ENCODE results near the gene CP.

Gene CP

DNA sequence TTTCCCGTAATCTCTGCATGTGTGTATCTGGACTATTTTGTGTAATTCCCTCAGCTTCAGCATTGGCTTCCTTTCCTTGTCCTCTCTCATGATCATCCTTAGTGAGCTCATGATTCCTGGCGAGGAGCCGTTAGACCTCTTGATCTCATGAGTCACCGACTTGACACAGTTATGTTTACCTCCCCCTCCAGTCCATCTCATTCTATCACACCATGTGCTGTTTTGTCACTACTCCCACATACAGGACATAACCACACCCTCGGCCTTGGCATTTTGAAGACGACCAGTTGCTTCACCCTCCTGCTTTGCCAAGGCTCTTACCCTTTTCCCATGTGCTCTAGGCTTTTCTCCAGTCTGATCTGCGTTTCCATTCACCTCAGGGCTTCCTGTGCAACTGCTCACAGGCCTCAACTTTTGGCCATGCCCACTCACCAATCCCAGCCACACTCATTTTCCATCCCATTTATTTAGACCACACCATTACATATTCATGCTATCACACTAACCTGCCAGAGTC lies 41.5 kb downstream of the CP start:
- DNase-seq, result peak; percentile 70

DNA sequence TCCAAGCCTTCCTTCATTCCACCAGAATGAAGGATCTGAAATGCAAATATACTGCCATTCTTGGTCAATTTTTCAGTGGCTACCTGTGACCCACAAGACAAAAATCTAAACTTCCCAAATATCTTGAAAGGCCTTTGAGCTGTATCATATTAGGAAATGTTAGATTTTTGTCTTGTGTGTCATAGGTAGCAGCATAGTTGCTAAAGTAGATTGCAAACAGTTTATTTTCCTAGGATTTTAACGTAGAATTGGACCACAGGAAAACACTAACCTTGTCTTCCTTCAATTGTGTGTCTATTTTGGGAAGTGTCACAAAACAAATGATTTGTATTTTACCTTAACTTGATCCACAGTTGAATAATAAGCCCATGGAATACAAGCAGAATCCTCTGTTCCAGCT lies 42.4 kb downstream of the CP start:
- no peak for DNase-seq

DNA sequence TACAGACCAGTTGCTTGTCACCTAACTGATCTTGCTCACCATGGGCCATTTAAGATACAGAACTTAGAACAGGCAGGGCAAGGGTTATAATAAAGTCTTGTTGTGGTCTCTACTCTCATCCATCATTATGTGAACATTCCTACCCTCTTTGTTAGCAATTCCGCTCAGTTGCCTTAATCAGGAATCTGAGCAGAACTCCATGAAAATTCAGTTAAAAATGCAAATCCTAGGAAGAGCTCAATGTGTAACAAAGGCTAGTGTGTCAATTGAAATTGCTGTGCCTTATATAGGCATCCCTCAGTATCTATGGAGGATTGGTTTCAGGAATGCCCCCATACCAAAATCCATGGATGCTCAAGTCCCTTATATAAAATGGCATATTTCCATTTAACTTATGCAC lies 44.5 kb downstream of the CP start:
- DNase-seq, result no peak

DNA sequence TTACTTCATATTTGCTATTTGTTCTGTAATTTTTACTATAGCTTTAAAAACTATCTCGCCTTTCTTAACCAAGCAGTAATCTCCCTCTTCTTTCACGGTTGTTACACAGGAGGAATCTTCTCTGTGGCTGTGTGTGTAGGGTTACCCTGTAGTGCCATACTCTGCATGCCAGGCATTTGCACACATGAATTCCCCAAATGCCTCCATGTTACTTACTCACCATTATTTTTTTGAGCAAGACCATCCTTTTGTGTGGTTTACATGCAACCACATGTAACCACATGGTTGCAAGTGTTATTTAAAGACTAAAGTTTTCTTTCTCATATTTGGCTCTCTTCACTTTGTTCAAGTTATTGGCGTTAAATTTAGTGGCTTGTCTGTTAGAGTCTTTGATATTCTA lies 46.7 kb downstream of the CP start:
- no peak for DNase-seq

DNA sequence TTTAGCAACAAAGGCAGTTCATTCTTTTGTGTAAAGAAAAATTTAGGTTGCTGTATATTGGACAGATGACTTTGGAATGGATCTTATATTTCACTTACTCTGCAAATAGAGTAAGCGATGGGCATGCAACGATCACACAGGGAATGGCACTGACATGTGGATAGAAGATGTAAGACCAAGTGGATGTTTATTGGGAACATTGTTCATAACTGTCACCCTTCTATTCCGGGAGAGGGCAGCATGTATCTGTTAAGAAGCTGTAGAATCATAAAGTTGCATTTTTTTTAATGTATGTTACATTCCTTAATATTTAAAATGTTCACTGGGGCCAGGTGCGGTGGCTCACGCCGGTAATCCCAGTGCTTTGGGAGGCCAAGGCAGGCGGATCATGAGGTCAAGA lies 51.0 kb downstream of the CP start:
- DNase-seq, result no peak

DNA sequence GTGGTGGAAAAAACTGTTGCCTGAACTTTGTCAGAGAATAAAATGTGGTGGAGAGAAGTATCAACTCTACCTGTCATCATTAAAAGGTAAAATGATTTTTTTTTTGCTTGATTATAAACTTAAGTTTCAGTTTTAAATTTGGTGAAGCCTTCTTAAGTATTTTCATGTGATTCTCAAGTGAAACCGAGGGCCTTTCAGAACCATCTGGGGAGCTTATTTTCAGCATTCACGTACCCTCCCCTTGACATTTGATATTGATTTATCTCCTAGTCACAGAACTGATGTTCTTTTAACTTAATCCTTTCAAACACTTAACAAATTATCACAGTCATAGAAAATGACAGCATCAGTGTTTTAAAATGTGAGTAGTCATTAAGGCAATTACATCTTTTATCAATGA lies 53.7 kb downstream of the CP start:
- DNase-seq, result no peak

DNA sequence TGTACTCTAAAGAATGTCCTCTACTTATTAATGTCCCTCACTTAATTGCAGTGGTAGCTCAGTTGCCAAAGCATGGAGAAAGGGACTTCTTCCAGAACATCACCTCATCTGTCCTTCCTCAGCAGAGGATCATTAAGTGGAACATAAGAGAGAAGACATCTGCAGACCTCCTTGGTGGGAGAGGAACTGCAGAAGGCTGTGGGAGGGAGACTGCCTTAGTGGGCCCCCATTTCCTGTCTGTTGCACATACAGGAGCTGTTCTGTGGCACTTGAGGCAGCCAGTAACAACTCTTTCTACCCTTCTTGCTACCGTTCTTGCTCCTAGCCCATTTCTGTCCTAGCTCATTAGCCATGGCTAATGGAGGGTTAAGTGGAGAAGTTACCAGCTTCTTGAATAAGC lies 58.6 kb downstream of the CP start:
- no peak for DNase-seq

DNA sequence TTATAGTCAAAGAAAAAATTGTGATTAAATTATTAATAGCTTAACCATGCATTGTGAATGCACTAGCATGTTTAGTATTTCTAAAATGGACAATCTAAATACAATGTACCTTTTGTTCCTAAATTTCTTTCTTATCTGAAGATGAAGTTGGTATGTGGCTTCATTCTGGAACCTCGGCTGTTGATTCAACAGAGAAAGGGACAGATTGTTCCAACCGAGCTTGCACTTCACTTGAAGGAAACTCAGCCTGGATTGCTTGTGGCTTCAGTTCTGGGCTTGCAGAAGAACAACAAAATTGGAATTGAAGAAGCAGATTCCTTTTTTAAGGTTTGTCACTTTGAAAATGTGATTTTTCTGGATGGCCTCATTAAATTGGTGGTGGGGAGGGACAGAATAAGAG lies 59.6 kb downstream of the CP start:
- DNase-seq, result no peak

DNA sequence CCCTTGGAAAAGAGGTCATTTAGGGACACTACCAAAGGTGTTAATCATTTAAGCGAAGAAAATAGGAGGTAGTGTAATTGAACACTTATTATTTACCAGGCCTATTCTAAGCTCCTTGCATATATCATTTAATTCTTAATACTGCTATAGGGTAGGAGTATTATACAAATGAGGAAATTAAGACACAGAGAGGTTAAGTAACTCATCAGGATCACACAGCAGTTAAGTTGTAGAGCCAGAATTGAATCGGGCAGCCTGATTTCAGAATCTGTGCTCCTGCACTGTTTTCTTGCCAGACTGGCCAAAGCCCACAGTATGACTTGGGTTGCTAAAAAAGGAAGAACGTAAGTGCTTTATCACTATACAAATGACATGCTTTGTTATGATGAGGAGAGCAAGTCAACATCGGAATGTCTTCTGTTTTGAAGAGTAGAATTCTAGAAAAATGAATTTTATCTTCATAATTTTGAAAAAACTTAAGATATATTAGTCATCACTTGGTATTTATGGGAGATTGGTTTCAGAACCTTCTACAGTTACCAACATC lies 60.8 kb downstream of the CP start:
- DNase-seq, result no peak

DNA sequence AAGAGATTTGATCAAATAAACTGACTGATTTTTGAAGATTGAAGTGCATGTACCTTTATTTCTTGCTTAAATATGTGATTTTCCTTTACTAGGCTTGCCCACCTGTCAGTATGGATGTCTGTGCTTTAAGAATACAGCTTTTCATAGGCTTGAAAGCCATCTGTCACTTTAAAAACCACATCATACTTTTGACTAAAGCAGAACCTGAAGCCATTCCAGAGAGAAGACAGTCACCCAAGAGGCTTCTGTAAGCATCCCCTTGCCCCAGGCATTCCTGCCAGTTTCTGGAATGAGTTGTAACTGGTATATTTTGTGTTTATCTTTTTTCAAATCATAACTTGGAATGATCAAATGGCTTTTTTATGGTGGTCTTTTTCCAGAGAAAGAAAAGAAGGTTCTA lies 68.2 kb downstream of the CP start:
- no peak for DNase-seq

DNA sequence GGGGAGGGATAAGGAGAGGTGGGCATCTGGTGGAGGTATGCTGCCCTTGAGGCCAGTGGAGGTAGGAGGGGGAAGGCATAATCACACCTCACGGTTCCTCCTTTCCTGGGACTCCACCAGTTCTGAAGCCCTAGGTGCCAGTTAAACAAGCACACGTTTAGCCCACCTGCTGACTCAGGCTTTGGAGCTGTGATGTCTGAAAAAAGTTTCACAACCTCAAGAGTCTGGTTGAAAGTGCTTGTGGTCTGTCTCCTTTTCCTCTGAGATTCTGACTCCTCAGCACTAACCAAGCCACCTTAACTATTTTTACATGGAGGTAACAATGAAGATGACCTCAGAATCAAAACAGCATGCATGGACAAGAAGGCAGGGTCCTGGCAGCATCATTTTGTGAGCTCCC lies 69.2 kb downstream of the CP start:
- no peak for DNase-seq

DNA sequence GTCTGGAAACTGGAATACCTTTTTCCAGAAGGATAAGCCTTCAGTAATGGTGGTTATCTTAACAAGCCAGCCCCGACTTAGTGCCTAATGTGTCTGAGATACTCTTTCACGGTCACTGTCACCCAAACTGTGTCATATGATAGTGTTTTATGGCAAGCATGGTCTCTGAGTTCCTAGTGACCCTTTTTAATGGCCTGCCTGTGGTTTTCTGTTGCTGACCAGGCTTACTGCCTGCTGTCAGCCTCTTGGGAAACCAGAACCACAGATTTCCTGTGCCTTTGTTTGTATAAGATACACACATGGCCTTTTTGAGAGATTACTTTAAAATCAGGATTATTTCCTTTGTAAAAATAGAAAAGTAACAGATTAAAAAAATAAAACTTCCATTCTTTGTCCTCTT lies 69.8 kb downstream of the CP start:
- no peak for DNase-seq

DNA sequence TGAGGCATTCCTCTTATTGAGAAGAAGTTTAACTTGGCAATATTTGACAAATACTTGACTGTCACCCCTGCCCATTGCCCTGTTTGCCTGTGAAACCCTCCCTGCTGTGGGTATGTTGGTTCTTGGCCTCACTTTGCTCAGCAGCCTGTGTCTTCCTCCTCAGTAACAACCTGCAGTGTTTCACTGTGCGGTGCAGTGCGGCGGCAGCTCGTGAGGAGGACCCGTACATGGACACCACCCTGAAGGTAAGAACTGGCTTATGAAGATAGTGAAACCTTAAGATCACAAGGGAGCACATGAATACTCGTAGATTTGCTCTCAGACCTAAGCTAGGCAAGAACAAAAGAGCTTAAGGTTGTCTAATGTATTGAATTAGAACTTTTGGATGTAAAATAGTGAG lies 71.2 kb downstream of the CP start:
- DNase-seq, result no peak

DNA sequence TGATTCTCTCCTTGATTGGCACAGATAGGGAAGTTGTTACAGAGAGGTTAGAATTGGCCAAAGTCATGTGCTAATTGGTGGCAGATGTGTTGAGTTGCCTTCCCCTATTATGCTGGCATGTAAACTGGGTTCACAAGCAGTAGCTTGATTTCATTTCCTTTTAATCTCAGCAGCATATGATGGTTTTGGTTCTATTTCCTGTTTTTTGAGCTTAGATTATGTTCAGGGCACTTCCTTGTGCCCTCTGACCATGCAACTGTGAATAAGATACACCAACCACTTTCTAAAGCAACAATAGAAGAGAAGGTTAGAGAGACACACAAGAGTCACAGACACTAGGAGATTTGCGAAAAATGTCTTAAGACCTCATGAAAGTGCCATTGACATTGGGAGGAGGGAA lies 75.7 kb downstream of the CP start:
- DNase-seq, result no peak

DNA sequence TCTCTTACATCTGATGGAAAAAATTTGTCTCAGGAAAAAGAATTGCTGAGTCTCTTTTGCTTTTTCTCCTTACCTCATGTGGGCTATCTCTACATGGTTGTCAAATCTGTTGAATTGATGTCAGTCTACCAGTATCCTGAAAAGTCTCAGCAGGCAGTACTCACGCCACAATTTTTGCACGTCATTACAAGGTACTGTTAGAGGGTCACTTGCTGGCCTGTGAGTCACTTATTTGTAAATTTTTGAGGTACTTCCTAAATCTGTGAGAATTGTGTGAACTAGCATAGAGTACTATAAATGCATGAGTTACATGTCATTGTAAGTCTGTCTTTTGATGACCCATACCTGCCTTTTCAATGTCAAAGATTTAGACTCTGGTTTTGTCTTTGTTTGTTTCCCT lies 76.3 kb downstream of the CP start:
- DNase-seq, result no peak

DNA sequence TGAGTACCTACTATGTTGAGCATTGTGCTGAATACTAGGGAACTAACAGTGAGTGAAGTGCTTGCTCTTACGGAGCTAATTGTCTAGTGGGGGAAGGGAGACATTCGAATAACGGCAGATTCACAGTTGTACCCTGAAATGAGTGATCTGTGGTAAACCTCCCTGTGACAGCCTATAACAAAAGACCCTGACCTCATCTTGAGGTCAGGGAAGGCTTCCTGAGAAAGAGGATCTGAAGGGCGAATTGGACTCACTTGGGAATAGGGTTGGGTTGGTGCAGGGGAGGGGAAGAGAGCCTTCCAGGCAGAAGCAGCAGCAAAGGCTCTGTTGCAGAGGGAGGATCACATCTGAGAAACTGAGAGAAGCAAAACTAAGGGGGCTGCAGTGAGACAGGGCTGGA lies 78.9 kb downstream of the CP start:
- no peak for DNase-seq

DNA sequence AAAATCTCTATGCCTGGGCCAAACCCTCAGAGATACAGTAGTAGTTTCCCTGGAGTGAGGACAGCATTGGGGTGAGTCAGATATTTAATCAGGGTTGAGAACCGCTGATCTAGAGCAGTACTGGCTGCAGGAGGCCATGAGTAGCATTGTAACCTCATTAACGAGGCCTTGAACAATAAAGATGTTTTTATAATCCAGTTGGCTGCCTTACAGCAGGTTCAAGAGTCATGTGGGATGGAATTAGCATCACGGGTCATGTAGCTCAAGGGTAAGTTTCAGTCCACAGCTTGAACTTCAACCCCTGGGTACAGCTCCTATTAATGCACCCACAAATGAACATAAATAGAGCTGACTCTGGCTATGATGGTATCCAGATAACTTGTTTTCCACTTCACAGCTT lies 87.1 kb downstream of the CP start:
- DNase-seq, result no peak

DNA sequence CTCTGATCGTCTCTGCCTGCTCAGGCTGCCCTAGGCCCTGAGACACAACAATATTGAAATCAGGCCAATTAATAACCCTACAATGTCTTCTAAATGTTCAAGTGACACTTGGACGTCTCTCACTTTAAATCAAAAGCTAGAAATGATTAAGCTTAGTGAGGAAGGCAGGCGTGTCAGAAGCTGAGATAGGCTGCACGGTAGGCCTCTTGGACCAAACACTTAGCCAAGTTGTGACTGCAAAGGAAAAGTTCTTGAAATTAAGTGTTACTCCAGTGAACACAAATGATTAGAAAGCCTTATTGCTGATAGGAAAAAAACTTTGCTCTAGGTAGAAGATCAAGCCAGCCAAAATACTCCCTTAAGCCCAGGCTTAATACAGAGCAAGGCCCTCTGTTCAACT lies 90.0 kb downstream of the CP start:
- no peak for DNase-seq

DNA sequence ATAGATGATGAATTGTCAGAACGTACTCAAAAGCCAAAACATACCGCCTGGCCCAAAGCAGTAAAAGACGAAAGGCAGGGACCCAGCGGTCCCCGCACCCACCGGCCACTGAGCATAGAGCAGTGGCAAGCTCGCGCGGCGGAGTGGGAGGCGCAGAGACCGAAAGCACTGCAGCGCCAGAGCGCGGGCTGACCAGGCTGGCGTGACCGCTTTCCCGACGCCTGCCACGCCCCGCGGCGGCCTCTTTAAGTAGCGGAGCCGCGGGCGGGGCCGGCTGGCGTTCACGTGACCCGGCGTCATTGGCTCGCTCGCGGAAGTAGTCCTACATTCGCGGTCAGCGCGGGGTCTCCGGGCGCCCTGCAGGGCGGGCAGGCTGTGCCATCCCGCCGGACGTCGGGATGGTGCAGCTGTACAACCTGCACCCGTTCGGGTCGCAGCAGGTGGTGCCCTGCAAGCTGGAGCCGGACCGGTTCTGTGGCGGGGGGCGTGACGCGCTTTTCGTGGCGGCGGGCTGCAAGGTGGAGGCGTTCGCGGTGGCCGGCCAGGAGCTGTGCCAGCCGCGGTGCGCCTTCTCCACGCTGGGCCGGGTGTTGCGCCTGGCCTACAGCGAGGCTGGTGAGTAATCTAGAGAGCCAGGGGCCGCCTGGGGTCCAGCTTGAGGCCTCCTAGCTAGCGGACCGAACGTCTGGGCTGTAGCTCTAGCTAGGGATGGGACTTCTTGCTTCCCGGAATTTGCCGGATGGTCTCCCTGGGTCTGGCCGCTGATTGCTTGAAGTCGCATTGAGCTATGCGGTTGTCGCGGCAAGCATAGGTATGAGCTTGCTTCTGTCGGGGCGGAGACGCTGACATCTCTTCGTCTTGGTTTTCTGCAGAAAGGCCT lies 92.1 kb downstream of the CP start, which contains the start of gene HPS3:
TSS of gene HPS3 (plus strand) at position 313 of the 880 bp plus-strand sequence. CDS start at position 399, 86 bp downstream.
- peak; percentile 79 for DNase-seq

DNA sequence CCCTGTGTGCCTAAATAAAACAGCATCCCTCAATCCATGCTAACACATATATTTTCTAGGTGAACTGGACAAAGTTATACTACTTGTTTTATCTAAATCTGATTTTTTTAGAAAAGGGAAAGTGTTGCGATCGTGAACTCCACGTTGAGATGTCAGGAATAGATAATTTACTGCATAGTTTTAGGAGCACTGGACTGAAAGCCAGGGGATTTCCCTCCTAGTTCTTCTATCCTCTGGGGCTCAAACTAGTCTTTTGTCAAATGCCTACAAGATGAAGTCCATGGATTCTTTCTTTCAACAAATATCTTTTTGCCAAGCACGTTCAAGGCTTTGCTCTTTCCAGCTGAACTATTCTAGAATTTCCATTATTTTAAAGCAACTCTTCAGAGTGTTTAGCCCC lies 92.8 kb downstream of the CP start:
- no peak for DNase-seq

DNA sequence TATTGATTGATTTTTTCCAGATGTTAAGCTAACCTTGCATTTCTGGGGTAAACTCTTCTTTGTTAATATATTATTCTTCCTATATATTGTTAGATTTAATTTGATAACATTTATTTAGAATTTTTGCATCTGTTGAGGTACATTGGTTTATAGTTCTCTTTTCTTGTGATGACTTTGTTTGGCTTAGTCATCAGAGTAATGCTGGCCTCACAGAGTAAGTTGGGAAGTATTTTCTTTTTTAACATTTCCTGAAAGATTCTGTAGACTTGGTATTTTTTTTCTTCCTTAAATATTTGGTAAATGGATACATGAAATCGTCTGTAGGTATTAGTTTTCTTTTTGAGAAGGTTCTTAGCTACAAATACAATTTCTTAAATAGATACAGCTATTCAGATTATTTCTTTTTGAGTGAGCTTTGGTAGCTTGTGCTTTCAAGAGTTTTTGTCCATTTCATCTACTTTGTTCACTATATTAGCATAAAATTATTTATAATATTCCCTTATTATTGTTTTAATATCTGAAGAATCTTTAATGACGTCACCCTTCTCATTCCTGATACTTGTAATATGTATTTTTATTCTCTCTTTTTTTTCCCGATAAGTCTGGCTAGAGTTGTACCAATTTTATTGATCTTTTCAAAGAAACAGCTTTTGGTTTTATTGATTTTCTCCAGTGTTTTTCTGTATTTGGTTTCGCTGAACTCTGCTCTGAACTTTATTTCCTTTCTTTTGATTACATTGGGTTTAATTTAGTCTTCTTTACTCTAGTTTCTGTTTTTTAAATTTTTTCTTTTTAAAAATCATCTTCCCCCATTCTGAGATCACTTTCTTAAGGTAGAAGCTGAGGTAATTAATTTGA lies 98.7 kb downstream of the CP start:
- no peak for DNase-seq
